GM18870 (cell line): ENCODE measurements around the gene PDX1.

Experiments
- ATAC-seq: cut with Tn5 transposase; IDR thresholded peaks from one replicate; pipeline ENCODE4 v1.9.1; 2021; ENCODE audit warnings: moderate library complexity; ENCODE audit not compliant: unreplicated experiment

The PDX1 gene

DNA sequence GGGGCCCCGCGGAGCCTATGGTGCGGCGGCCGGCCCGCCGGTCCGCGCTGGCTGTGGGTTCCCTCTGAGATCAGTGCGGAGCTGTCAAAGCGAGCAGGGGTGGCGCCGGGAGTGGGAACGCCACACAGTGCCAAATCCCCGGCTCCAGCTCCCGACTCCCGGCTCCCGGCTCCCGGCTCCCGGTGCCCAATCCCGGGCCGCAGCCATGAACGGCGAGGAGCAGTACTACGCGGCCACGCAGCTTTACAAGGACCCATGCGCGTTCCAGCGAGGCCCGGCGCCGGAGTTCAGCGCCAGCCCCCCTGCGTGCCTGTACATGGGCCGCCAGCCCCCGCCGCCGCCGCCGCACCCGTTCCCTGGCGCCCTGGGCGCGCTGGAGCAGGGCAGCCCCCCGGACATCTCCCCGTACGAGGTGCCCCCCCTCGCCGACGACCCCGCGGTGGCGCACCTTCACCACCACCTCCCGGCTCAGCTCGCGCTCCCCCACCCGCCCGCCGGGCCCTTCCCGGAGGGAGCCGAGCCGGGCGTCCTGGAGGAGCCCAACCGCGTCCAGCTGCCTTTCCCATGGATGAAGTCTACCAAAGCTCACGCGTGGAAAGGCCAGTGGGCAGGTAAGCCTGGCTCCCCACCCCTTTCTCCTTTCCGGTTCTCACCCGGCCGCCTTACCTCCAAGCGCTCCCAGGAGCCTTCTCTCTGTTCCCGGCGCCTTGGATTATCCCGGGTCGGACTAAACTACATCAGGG lies at the start of gene PDX1:
Gene PDX1 (plus strand): TSS at position 67 of the 743 bp plus-strand sequence. CDS start 139 bp downstream, at position 206.
- no peak for ATAC-seq

DNA sequence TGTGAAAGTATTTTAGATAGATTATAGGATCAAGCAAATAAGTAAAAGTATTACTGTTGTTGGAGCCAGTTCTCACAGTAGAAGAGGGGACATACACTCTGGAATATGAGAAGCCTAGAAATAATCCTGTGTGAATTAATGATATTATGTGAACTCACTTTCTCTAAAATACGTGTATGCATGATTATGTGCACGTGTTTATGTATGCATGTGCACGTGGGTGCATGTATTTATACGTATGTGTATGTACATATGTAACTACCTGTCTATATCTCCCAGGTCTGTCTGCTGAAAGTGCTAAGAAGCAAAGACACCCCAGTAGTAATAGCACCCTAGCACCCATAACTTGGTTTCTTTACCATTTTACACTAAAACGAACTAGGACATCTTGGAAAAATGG lies 41.5 kb upstream of the PDX1 start:
- ATAC-seq: no peak

DNA sequence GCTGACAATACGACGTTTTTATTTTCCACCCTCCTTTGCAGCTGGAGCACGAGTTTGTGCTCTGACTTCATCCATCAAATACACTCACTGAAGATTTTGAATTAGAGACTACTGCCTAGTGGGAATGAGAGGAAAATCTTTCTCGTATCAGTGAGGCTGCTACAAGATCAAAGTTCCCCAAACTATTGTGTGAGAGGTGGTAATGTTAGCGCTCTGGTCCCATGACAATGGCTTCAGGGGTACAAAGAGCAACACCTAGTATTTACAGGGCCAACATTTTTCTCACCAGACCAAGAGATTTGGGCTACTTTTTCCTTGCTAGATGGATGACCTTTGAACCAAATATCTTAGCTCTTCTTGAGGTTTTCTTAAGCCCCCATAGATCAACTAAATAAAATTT lies 30.3 kb upstream of the PDX1 start:
- no peak for ATAC-seq

DNA sequence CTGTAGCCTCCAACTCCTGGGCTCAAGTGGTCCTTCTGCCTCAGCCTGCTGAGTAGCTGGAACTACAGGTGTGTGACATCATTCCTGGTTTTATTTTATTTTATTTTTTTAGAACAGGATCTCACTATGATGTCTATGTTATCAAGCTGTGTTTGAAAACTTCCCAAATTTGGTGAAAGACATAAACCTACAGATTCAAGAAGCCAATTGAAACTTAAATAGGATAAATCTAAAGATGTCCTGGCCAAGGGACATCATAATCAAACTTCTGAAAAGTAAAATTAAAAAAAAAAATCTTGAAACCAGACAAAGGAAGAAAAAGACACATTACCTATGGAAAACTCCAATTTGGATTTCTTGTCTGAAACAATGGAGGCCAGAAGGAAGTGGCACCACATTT lies 23.1 kb upstream of the PDX1 start:
- no peak for ATAC-seq

DNA sequence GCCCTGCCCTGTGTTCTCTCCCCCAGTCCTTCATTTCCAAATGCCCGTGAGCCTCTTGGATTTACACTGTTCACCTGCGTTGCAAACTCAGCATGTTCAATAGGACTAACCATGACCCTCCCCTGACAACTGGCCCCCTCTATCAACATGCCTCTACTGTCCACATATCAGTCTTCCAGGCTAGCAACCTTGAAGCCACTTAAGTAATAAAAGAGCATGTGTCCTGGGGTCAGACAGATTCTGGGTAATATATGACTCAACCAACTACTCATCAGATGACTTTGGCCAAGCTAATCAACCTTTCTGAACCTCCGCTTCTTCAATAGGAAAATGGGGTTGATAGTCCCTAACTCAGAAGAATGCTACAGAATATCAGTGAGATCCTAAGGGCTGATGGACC lies 15.1 kb upstream of the PDX1 start:
- no peak for ATAC-seq

DNA sequence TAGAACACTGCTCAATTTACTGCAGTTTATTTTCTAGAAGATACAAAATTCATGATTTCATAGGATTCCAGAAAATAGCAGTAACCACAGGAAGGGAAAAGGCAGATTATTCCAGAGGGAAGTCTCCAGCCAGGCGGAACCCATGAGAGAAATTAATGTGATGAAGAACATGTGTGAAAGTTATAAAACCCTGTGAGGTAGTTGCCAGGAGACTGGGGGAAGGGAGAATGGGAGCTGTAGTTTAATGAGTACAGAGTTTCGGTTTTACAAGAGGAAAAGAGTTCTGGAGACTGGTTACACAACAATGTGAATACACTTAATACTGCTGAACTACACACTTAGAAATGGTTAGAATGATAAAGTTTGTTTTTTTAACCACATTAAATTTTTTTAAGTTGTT lies 14.2 kb upstream of the PDX1 start:
- ATAC-seq: no peak

DNA sequence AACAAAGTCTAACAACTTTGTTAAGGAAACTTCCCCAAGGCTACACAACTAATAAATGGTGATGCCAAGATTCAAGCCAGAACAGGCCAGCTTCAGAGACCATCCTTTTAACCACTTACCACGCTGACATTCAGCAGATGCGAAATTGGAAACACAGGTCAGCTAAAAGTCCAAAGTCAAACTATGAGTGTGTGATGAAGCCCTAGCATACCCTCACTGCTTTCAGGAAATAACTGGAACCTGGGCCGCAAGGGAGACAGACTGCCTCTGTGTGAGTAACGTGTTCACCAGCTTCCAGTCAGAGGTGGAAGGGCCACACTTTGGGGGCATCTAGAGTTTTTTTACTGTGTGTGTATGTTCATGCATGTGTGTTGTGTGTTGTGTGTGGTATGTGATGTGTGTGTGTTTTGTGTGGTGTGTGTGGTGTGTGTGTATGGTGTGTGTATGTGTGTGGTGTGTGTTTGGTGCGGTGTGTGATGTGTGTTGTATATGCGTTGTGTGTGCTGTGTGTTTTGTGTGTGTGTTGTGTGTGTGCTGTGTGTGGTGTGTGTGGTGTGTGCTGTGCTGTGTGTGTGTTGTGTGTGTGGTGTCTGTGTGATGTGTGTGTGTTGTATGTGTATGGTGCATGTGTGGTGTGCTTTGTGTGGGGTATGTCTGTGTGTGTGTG lies 12.5 kb upstream of the PDX1 start:
- no peak for ATAC-seq

DNA sequence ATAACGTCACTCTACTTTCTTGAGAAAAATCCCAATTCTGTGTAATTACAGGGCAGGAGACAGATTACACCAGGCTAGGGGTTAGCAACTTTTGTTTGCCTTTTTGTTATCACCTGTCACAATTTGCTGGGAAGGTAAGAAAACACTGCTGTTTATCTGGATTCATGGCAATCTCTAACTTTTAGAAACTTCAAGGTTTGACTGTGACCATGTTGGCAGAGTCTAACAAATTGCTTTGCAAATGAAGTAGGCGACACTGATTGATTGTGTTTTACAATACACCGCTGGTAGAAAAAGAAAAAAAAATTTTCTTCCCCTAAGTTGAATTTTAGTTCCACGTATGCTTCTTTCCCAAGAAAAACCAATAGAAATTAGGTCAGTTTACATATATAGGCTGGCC lies 10.4 kb upstream of the PDX1 start:
- ATAC-seq: no peak

DNA sequence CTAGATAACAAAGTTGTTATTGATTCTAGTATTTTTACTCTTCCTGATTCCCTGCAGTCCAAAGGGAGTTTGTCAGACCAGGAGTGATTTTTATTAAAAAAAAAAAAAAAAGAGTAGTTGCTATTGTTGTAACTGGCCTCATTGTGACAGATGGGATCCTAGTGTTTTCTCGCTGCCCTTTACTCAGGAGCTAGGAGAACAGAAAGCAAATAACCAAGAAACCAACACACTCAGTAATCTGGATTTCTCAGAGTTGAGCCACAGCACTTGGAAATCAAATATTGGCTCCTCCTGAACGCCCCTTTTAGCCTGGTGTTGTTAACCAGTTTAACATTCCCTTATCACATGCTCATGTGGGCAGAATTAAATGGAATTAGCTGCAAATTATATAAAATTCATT lies 8.3 kb upstream of the PDX1 start:
- ATAC-seq: no peak

DNA sequence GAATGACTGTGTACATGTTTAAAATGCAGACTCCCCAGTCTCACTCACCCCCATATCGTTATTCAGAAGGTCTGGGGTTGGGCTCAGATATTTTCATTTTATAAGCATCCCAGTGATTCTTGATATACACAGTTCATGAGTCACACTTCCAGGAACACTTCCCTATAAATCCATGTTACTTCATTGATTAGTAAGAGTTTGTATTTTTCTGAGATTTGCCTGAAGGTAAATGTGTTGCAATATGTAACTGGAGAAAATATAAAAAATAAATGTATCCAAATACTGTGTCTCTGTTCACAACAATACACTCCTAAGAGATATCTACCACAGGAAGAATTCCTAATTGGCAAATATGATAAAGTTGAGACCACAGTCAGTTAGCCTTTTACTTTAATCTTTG lies 6.6 kb upstream of the PDX1 start:
- ATAC-seq: no peak

DNA sequence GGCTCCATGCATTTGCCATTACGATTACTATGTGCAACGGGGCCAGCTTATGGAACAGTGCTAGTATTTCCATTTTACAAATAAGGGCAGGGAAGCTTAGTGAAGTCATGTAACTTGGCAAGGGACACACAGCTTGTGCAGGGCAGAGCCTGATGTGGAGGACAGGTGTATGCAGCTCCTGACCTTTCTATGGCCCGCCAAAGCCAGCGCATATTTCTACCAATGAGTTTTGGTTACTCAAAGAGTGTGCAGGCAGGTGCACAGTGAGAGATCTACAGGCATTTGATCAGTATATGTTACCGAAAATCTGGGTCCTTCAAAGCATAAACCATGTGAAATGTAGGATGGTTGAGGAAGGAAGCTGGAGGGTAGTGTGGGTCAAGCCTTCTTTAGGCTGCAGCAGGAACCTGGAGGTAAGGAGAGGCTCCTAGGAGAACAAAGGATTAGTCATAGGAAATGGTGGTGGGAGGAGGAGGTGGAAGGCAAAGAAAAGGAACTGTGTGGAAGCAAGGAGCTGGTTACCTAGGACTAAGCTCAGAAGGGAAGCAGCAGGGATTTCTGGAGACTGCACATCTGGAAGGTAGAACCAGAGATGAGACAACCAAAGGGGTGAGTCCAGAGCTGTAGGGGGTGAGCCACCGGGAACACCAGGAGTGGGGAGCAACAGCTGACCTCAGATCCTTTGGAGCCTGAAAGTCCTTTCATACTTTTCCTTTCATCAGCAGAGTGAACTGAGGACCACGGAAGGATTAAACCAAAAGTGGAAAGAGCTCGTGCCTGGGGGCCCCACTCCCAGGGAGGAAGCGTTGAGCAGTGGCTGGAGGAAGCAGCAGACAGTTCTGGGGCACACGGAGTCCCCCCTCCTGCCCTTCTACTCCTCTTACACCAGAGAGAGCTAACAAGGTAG lies 4.2 kb upstream of the PDX1 start:
- no peak for ATAC-seq

DNA sequence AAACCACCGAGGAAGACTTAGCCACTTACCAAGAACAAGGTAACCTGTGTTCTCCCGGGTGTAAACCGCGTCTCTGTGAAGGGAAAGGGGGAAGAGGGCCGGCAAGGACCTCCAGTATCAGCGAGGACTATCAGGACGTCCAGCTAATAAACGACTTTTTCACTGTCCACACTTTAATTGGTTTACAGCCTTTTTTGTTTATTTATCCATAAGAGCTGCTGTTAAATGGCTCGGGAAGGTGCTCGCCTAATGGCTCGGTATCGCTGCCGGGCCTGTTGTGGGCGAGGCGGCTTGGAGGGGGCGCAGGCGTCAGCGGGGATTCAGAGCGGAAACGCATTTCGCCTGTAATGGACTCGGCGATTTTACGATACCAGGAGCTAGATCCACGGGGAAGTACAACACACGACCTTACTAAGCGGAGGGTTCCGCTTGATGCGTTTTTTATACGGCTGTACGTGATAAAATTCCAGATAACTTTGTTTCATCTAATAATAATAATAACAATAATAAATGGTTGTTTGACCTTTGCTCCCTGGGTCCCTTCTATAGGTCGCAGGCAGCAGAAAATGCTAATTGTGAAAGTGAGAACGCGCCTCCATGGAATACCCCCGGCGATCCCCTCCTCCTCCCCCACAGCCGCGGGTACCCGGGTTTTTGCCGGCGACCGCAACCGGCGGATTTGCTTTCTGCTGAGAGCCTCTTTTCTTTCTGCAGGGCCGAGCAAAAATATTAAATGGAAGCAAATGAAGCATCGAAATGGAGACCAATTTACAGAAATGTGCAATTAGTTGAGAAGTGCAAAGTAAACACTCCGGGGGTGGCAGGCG lies 2.5 kb upstream of the PDX1 start:
- ATAC-seq: no peak

DNA sequence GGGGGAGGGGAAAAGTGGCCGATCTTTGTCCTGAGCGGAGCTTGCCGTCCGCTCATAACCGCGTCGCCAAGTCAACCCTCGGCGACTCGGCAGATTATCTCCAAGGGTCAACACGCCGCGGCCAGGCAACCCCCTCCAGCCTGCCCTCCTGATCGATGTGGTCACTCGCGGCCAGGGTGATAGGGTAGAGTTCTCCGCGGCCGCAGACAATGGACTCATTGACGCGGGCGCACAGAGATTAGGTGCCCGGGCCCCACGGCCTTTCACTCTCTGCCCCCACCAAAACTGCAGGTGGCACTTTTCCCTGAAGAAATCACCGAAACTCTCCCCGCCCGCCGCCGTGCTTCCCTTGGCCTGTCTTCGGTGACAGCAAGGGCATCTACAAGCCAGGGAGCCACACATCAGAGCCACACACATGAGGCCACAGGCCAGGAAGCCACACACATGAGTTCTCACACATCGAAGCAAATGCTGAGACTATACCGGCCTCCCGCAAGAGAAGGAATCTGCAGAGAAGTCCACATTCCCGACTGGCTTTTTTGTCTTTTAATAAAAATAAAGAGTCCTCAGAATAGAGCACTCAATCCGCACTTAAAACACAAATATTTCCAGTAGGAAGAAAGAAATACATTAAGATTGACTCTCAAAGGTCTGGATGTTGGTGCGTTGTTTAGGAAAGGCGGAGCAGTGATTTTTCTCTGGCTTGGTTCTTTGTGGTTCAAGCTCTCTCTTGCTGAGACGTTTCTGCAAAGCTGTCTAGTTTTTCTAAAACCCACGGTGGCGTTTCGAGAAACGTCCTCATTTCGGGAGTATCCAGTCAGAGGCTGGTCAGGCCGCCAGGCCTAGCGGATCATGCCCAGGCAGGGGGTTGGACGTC lies 1.5 kb upstream of the PDX1 start:
- no peak for ATAC-seq

DNA sequence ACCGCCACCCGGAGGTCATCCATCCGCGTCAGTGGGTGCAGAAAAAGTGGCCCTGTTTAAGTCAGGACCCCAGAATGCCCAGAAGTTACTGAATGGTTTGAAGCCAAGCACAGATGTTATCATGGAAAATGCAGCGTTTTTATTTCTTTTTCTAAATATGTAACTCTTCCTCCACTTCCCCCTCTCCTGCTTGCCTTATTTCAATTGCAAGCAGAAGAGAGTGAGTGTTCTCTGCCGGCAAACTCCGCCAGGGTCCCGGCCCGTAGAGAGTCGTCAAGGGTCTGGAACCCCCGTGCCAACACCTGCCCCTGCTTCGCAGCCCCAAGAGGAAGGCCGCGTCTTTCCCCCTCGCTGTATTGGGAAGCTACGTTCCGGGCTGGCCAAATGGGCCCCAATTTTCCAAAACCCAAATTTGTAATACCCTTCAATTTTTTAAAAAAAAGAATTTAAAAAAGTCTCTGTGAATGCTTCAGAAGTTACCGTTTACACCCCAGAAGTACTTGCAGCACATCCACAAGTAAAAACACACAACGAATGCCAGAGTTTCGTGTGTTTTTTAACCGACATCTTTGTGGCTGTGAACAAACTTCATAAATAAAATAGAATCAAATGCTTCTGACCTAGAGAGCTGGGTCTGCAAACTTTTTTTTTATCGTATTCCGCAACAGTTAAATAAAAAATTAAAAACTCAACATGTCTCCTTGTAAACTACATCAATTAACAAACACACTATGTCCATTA lies 712 bp upstream of the PDX1 start:
- no peak for ATAC-seq

DNA sequence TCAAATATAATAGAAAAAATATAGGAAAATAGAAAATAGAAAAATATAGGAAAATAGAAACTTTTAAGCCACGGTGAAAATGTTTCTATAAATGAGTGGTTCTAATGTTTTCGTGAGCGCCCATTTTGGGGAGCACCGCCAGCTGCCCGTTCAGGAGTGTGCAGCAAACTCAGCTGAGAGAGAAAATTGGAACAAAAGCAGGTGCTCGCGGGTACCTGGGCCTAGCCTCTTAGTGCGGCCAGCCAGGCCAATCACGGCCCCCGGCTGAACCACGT lies 204 bp upstream of the PDX1 start:
- no peak for ATAC-seq

DNA sequence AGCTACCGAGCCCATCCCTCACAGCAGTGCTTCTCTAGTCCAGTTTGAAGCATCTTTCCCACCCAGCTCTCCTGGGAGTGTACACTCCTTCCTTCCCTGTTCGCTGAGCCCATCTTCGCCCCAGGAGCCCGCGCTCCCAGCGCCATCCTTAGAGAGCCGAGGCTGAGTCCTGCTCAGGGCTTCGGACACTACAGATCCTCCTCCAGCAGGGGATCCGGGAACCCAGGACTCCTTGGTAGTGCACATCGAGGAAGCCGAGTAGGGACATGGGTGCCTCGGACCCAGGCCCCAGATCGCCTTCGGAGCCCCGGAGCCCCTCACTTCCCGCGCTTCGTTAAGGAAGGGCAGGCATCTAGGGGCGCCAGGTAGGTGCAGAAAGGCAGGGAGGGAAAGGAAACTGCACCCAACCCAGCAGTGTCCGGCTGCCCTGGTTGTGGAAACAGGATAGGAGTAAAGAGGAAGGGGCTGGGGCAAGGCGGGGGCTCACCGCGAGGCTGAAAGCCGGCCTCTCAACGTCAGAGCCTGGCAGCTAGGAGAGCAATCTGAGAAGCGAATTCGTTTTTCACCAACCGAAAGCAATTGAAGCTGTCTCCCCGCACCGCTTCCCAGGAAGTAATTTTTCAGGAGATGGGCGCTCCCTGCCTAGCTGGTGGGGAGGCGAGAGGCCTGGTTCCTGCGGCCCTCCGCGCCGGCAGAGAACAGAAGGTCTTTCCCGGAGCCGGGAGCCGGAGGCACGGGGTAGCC lies 1.0 kb downstream of the PDX1 start:
- ATAC-seq: no peak

DNA sequence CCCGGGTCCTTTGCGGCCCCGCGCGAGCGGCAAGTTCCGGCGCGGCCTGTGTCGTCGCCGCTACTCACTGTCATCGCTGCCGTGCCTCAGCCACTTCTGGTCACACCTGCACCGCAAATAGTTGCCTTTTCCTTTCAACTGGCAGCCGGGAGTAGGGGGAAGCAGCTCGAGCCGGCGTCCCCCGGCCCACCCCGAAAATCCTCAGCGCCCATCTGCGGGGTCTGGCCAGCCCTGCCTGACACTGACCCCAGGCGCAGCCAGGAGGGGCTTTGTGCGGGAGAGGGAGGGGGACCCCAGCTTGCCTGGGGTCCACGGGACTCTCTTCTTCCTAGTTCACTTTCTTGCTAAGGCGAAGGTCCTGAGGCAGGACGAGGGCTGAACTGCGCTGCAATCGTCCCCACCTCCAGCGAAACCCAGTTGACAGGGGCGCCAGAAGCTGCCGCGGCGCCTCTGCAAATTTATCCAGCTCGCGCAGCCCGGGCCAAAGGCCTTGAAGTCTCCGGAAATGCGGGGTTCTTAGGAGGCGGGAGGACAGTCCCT lies 1.7 kb downstream of the PDX1 start:
- no peak for ATAC-seq
